ENCODE data around the gene GRP.

GRP gene

DNA sequence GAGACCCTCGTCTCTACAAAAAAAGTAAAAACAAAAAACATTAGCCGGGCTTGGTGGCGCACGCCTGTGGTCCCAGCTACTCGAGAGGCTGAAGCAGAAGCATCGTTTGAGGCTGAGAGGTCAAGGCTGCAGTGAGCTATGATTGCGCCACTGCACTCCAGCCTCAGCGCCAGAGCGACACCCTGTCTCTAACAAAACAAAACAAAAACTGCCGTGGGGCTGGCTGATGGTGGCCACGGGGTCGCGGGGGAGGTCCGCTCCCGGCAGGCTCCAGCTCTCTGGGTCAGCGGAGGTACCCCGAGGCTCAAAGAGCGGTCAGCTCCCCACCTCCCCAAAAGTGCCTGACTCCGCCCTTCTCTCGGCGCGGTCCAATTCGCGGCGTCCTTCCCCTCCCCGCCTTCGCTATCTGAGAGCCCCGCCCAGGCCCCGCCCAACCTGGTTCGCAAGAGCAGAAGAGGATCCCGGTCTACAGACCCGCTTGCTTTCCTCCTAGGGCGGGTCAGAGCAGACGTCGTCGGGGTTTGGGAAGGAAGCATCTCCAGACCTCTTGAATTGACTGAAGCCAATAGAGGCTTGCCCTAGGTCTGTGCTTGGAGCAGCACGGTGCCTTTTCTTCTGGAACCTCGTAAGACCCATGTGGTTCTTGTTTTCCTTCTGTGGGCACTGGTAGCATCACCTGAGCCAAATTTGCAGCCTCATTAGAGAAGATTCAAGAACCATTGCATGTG, 45.5 kb downstream of the GRP start:
- Histone ChIP-seq H3K9ac (ENCODE audit: low read length) (no peak overlapping the region), H3K27me3 (ENCODE audit: insufficient read depth, low read length, poor library complexity) (peaks cover 58% of the 10 kb centered on the region), H3K27ac (ENCODE audit: low read depth, low read length) (no peak overlapping the region), H3K4ac (ENCODE audit: low read depth, low read length) (no peak overlapping the region), H2BK120ac (ENCODE audit: low read depth, low read length) (no peak overlapping the region), H3K79me2 (ENCODE audit: control insufficient read depth, insufficient read depth, low read length) (no peaks in the 10 kb centered on the region), H3K36me3 (ENCODE audit: control insufficient read depth, insufficient read depth, low read length) (no peaks in the 10 kb centered on the region), H3K4me2 (ENCODE audit: low read length) (peak overlapping the region; percentile 77), H3K56ac (ENCODE audit: low read length) (peak overlapping the region; percentile 34), H2AK5ac (ENCODE audit: low read length) (no peak overlapping the region), H3K79me1 (ENCODE audit: low read length) (no peaks in the 10 kb centered on the region), H4K8ac (ENCODE audit: low read depth, low read length) (no peak overlapping the region), H2BK5ac (ENCODE audit: low read length) (no peak overlapping the region), H3K23ac (ENCODE audit: low read length) (no peak overlapping the region), H3K4me1 (ENCODE audit: control insufficient read depth, low read depth, low read length) (peaks cover 3% of the 10 kb centered on the region), H2BK15ac (replicated peaks; ENCODE audit: low read depth) (no peak overlapping the region), H4K5ac (ENCODE audit: low read length) (no peak overlapping the region), H3K18ac (ENCODE audit: low read length) (no peak overlapping the region), H3K4me3 (ENCODE audit: low read length) (peak overlapping the region; percentile 32)
- peak; percentile 88 for DNase-seq
- no CpG with 5 or more reads among the region's 38 CpGs for WGBS (ENCODE audit: extremely low coverage, insufficient coverage, low lambda C conversion rate)

DNA sequence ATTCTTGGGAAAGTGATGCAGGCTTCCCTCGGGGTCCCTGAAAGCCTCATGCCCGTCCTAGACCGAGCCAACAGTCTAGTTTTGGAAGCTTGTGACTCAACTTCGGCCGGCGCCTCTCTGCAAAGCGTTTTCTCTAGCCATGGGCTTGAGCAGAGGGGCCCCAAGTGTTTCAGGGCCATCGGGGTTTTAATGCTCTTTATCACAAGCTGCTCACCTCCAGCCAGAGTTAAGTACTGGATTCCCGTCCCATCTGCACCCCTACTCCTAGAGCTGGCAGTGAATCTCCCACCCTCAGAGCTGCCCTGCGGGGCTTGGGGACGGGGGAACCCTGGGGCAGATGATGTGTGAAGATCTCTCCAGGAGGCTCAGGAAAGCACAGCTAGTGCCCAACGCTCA, 46.0 kb downstream of the GRP start:
- no peak for DNase-seq
- Histone ChIP-seq H2BK120ac (ENCODE audit: low read depth, low read length) (no peak overlapping the region), H3K23ac (ENCODE audit: low read length) (no peak overlapping the region), H3K27me3 (ENCODE audit: insufficient read depth, low read length, poor library complexity) (peaks cover 64% of the 10 kb centered on the region), H3K27ac (ENCODE audit: low read depth, low read length) (no peak overlapping the region), H3K4me1 (ENCODE audit: control insufficient read depth, low read depth, low read length) (peaks cover 3% of the 10 kb centered on the region), H4K8ac (ENCODE audit: low read depth, low read length) (no peak overlapping the region), H3K36me3 (ENCODE audit: control insufficient read depth, insufficient read depth, low read length) (no peaks in the 10 kb centered on the region), H3K4ac (ENCODE audit: low read depth, low read length) (no peak overlapping the region), H3K56ac (ENCODE audit: low read length) (no peak overlapping the region), H3K4me2 (ENCODE audit: low read length) (no peak overlapping the region), H2BK15ac (replicated peaks; ENCODE audit: low read depth) (no peak overlapping the region), H3K79me2 (ENCODE audit: control insufficient read depth, insufficient read depth, low read length) (no peaks in the 10 kb centered on the region), H4K5ac (ENCODE audit: low read length) (no peak overlapping the region), H3K9ac (ENCODE audit: low read length) (no peak overlapping the region), H3K4me3 (ENCODE audit: low read length) (no peak overlapping the region), H3K18ac (ENCODE audit: low read length) (no peak overlapping the region), H2AK5ac (ENCODE audit: low read length) (no peak overlapping the region), H2BK5ac (ENCODE audit: low read length) (no peak overlapping the region), H3K79me1 (ENCODE audit: low read length) (no peaks in the 10 kb centered on the region)
- no CpG with 5 or more reads among the region's 12 CpGs for WGBS (ENCODE audit: extremely low coverage, insufficient coverage, low lambda C conversion rate)

DNA sequence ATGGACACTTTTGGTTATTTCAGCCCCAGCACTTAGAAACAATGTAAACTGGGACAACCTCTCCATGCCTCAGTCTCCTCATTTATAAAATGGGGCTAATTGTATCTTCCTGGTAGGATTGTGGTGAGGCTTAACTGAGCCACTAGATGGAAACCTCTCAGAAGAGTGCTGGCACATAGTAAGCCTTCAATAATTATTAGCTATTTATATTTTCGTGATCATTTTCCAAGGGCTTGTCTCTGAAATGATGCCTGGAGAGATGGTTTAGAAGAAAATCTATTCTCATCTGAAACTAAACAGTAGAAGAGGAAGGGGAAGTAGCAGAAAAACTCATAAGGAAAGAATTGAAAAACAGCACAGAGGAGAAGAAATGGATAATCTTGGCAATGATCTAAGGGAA, 46.5 kb downstream of the GRP start:
- Histone ChIP-seq H3K56ac (ENCODE audit: low read length) (no peak overlapping the region), H3K4me2 (ENCODE audit: low read length) (no peak overlapping the region), H3K4ac (ENCODE audit: low read depth, low read length) (no peak overlapping the region), H3K4me3 (ENCODE audit: low read length) (no peak overlapping the region), H4K8ac (ENCODE audit: low read depth, low read length) (no peak overlapping the region), H3K18ac (ENCODE audit: low read length) (no peak overlapping the region), H3K36me3 (ENCODE audit: control insufficient read depth, insufficient read depth, low read length) (no peaks in the 10 kb centered on the region), H3K79me1 (ENCODE audit: low read length) (no peaks in the 10 kb centered on the region), H3K79me2 (ENCODE audit: control insufficient read depth, insufficient read depth, low read length) (no peaks in the 10 kb centered on the region), H2BK15ac (replicated peaks; ENCODE audit: low read depth) (no peak overlapping the region), H2BK120ac (ENCODE audit: low read depth, low read length) (no peak overlapping the region), H3K27me3 (ENCODE audit: insufficient read depth, low read length, poor library complexity) (peaks cover 69% of the 10 kb centered on the region), H2BK5ac (ENCODE audit: low read length) (no peak overlapping the region), H3K23ac (ENCODE audit: low read length) (no peak overlapping the region), H3K4me1 (ENCODE audit: control insufficient read depth, low read depth, low read length) (peaks cover 3% of the 10 kb centered on the region), H2AK5ac (ENCODE audit: low read length) (no peak overlapping the region), H3K9ac (ENCODE audit: low read length) (no peak overlapping the region), H3K27ac (ENCODE audit: low read depth, low read length) (no peak overlapping the region), H4K5ac (ENCODE audit: low read length) (no peak overlapping the region)
- WGBS (ENCODE audit: extremely low coverage, insufficient coverage, low lambda C conversion rate), result no CpG with 5 or more reads among the region's 1 CpG
- DNase-seq, result no peak

DNA sequence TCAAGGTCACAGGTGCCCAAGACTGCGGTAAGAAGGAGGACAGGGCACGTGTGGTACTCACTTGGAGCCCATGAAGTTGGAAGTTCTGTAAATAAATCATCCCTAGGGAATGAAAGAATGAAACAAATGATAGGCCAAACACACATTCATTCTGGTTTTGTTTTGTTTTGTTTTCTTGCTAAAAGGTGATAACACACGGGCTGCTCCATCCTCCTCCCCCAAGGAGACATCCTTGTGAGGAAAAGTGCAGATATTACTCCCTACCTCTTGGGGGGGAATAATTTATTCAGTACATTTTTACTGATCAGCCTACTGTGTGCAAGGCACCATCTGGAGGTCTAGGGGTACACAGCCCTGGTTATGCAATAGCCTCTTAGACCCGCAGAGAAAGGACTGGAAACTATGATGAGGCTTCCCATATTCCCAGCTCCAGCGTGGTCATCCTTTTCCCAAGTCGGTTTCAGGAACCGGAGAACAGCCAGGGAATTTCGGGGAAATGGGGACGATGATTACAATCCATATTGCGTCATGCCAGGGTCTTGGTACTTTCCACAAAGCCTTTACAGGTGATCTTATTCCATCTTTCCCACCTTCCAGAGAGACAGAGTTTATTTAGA, 47.0 kb downstream of the GRP start:
- Histone ChIP-seq H3K4me1 (ENCODE audit: control insufficient read depth, low read depth, low read length) (peaks cover 3% of the 10 kb centered on the region), H3K18ac (ENCODE audit: low read length) (no peak overlapping the region), H3K23ac (ENCODE audit: low read length) (no peak overlapping the region), H3K4me3 (ENCODE audit: low read length) (no peak overlapping the region), H2BK120ac (ENCODE audit: low read depth, low read length) (no peak overlapping the region), H3K79me1 (ENCODE audit: low read length) (no peaks in the 10 kb centered on the region), H4K5ac (ENCODE audit: low read length) (no peak overlapping the region), H3K27me3 (ENCODE audit: insufficient read depth, low read length, poor library complexity) (peaks cover 74% of the 10 kb centered on the region), H2AK5ac (ENCODE audit: low read length) (no peak overlapping the region), H4K8ac (ENCODE audit: low read depth, low read length) (no peak overlapping the region), H3K56ac (ENCODE audit: low read length) (no peak overlapping the region), H3K9ac (ENCODE audit: low read length) (no peak overlapping the region), H3K4me2 (ENCODE audit: low read length) (no peak overlapping the region), H3K79me2 (ENCODE audit: control insufficient read depth, insufficient read depth, low read length) (no peaks in the 10 kb centered on the region), H3K36me3 (ENCODE audit: control insufficient read depth, insufficient read depth, low read length) (no peaks in the 10 kb centered on the region), H3K4ac (ENCODE audit: low read depth, low read length) (no peak overlapping the region), H2BK5ac (ENCODE audit: low read length) (no peak overlapping the region), H3K27ac (ENCODE audit: low read depth, low read length) (no peak overlapping the region), H2BK15ac (replicated peaks; ENCODE audit: low read depth) (no peak overlapping the region)
- no peak for DNase-seq
- WGBS (ENCODE audit: extremely low coverage, insufficient coverage, low lambda C conversion rate), result no CpG with 5 or more reads among the region's 10 CpGs

DNA sequence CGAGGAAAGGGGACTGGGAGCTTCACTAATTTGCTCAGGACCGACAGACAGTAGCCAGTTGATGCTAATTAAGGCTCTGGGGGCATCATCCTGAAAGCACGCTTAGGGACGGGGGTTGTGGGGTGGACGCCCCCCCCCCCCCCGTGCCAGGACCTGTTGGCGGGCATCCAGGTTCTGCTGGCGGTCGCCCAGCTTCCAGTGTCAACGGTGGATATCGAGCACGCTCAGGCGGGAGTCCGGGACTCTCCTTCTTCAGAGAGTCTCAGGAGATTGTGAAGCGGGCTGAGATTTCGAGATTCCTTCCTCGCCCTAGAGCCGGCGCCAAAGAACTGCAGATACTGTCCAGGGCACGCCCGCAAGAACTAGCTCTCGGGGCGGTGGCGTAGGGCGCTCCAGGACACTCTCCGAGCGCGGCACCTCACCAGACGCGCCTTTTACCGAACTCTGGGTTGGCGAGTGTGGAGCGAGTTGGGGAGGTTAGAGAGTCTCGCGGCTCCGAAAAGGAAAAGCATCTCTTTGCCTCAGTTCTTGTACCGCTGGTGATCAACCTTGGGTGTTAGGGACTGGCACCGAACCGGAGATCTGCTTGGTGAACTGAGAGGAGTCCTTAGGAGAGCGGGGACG, 47.7 kb downstream of the GRP start:
- Histone ChIP-seq H3K79me1 (ENCODE audit: low read length) (no peaks in the 10 kb centered on the region), H2AK5ac (ENCODE audit: low read length) (no peak overlapping the region), H3K4me2 (ENCODE audit: low read length) (peak overlapping the region; percentile 60), H3K4me3 (ENCODE audit: low read length) (peak overlapping the region; percentile 17), H3K4ac (ENCODE audit: low read depth, low read length) (no peak overlapping the region), H3K27me3 (ENCODE audit: insufficient read depth, low read length, poor library complexity) (peaks cover 80% of the 10 kb centered on the region), H3K4me1 (ENCODE audit: control insufficient read depth, low read depth, low read length) (peaks cover 3% of the 10 kb centered on the region), H2BK5ac (ENCODE audit: low read length) (no peak overlapping the region), H2BK15ac (replicated peaks; ENCODE audit: low read depth) (no peak overlapping the region), H3K18ac (ENCODE audit: low read length) (no peak overlapping the region), H3K23ac (ENCODE audit: low read length) (no peak overlapping the region), H3K79me2 (ENCODE audit: control insufficient read depth, insufficient read depth, low read length) (no peaks in the 10 kb centered on the region), H3K27ac (ENCODE audit: low read depth, low read length) (no peak overlapping the region), H2BK120ac (ENCODE audit: low read depth, low read length) (no peak overlapping the region), H3K9ac (ENCODE audit: low read length) (peak overlapping the region; percentile 48), H3K36me3 (ENCODE audit: control insufficient read depth, insufficient read depth, low read length) (no peaks in the 10 kb centered on the region), H4K8ac (ENCODE audit: low read depth, low read length) (no peak overlapping the region), H3K56ac (ENCODE audit: low read length) (peak overlapping the region; percentile 73), H4K5ac (ENCODE audit: low read length) (no peak overlapping the region)
- WGBS (ENCODE audit: extremely low coverage, insufficient coverage, low lambda C conversion rate), result no CpG with 5 or more reads among the region's 41 CpGs
- peak; percentile 54 for DNase-seq

All from mesendoderm (in vitro differentiated cells).